Keratinocyte (primary cell): ENCODE data around the gene CHD3. TPM values are rescaled to one million over a fixed set of nuclear protein-coding genes. Genes with fewer than 3 reads are reported as not detected.
A peak's percentile ranks its signal among the peaks of the same experiment; 100 is the strongest.

Source experiments
- DNase-seq: peaks from one replicate; pipeline ENCODE4 v3.0.0-alpha.2; 2011; ENCODE audit warnings: low read depth, missing footprints, low spot score
- FAIRE-seq: peaks from 2 replicates; lab custom pipeline; 2011; peaks lifted over from hg19 to GRCh38; lab: Jason Lieb, UNC
- H2AFZ ChIP-seq: 2 replicates; pipeline ENCODE4 v1.6.0; 2012; ENCODE audit warnings: low read length, control low read depth, inconsistent platforms; ENCODE audit not compliant: control insufficient read depth
- H3K27ac ChIP-seq: 2 replicates; pipeline ENCODE4 v1.5.1; 2011; ENCODE audit warnings: low read length; ENCODE audit not compliant: control insufficient read depth, insufficient read depth
- H3K27me3 ChIP-seq: 3 replicates; pipeline ENCODE4 v1.6.0; 2011; ENCODE audit warnings: low read length; ENCODE audit not compliant: control insufficient read depth, insufficient read depth; ENCODE audit errors: extremely low read depth
- H3K36me3 ChIP-seq, 2 experiments: 2 replicates in 1 of 2; 3 replicates in 1 of 2; pipeline ENCODE4 v1.5.1; 2011; ENCODE audit warnings: low read length in 2 of 2, mild to moderate bottlenecking in 1 of 2; ENCODE audit not compliant: control insufficient read depth in 2 of 2, insufficient read depth in 2 of 2; ENCODE audit errors: extremely low read depth in 1 of 2
- H3K4me1 ChIP-seq: 3 replicates; pipeline ENCODE4 v1.5.1; 2011; ENCODE audit warnings: low read length; ENCODE audit not compliant: control insufficient read depth, insufficient read depth; ENCODE audit errors: extremely low read depth
- H3K4me2 ChIP-seq: 3 replicates; pipeline ENCODE4 v1.6.0; 2011; ENCODE audit warnings: low read depth, low read length; ENCODE audit not compliant: control insufficient read depth, insufficient read depth; ENCODE audit errors: extremely low read depth
- H3K4me3 ChIP-seq, 3 experiments: fragments of 200-600 bp in 1 of 3; sonication (generic) in 1 of 3; 2 replicates in 2 of 3; 3 replicates in 1 of 3; pipeline ENCODE4 v1.5.1; 2011 to 2016; ENCODE audit warnings: low read length in 3 of 3, mild to moderate bottlenecking in 3 of 3, control low read depth in 2 of 3, inconsistent platforms in 1 of 3, low read depth in 1 of 3, mixed read lengths in 1 of 3, mixed run types in 1 of 3, moderate library complexity in 1 of 3; ENCODE audit not compliant: control insufficient read depth in 2 of 3, insufficient read depth in 2 of 3; ENCODE audit errors: extremely low read depth in 1 of 3
- H3K79me2 ChIP-seq: 2 replicates; pipeline ENCODE4 v1.6.0; 2012; ENCODE audit warnings: low read length; ENCODE audit not compliant: control insufficient read depth, insufficient read depth
- H3K9ac ChIP-seq: 3 replicates; pipeline ENCODE4 v1.6.0; 2011; ENCODE audit warnings: low read length; ENCODE audit not compliant: control insufficient read depth, insufficient read depth; ENCODE audit errors: extremely low read depth
- H3K9me1 ChIP-seq: 3 replicates; pipeline ENCODE4 v1.6.0; 2011; ENCODE audit warnings: low read length; ENCODE audit not compliant: control insufficient read depth, insufficient read depth; ENCODE audit errors: extremely low read depth
- H3K9me3 ChIP-seq: 2 replicates; pipeline ENCODE4 v1.5.1; 2012; ENCODE audit warnings: low read depth, low read length; ENCODE audit not compliant: control insufficient read depth
- H4K20me1 ChIP-seq: 3 replicates; pipeline ENCODE4 v1.6.0; 2011; ENCODE audit warnings: low read length; ENCODE audit not compliant: control insufficient read depth, insufficient read depth; ENCODE audit errors: extremely low read depth
- EZH2 ChIP-seq: IDR thresholded peaks from one replicate; pipeline ENCODE4 v1.6.1; 2012; ENCODE audit warnings: inconsistent platforms, mild to moderate bottlenecking, low read length, moderate library complexity
- dilution Hi-C: fragments of 300-500 bp; cut with MboI; formaldehyde crosslinking; loops from one replicate; pipeline ENCODE4 v1.7.0; 2020; ENCODE audit warnings: low sequenced_read_pairs; ENCODE audit not compliant: extremely low pct_ligation_motif_present
- polyA plus RNA-seq, 5 experiments: library from polyadenylated mRNA; depleted of rRNA in 3 of 5; stranded (reverse) in 3 of 5; stranded (forward) in 1 of 5; unstranded in 1 of 5; fragments of >200 nt; gene quantifications; 1 replicate in 1 of 5; 2 replicates in 3 of 5; 3 replicates in 1 of 5; pipeline versions ENCODE4 v1.2.1 to v1.2.3, GENCODE V29; 2011 to 2012; ENCODE audit warnings: missing spikeins in 2 of 5, low read depth in 1 of 5, low replicate concordance in 1 of 5
- TF ChIP-seq, protein P1 (sequence below), 3 experiments: IDR thresholded peaks in 1 of 3; conservative IDR thresholded peaks in 1 of 3; optimal IDR thresholded peaks in 1 of 3; 2 replicates in 2 of 3; 3 replicates in 1 of 3; pipeline versions ENCODE3 to v1.5.1; 2011; ENCODE audit warnings: low read length in 3 of 3, mild to moderate bottlenecking in 3 of 3, moderate library complexity in 2 of 3, control low read depth in 1 of 3, inconsistent platforms in 1 of 3; ENCODE audit not compliant: insufficient read depth in 2 of 3; ENCODE audit errors: extremely low read depth in 1 of 3

The CHD3 gene
- polyA plus RNA-seq, 1 donor (not counting 4 experiments of a cell fraction or from before 2014, with no cell fraction given) = 30.1 TPM

DNA sequence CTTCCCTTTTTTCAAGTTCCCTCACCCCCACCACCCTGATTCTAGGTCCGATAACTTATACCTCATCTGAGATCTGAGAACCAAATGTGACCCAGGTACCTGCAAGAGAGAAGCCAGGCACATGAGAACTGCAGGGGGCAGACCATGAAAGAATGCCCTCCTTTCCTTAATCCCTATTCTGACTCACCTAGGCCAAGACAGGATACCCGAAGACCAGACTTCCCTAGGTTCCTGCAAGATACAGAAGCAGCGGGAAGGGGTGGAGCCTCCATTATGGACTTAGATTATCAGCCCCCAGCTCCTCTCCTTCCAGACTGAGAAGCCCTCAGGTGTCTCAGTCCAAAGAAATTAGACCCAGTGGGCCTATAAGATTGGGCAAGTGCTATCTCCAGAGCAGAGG, 39.0 kb downstream of the CHD3 start:
- no peak overlapping the region for H3K27ac ChIP-seq
- no peaks in the 10 kb centered on the region for H3K9me3 ChIP-seq
- H3K9me1 ChIP-seq = no peaks in the 10 kb centered on the region
- dilution Hi-C loops = no loop called here
- no peak for TF ChIP-seq EZH2
- TF ChIP-seq, protein P1, sequence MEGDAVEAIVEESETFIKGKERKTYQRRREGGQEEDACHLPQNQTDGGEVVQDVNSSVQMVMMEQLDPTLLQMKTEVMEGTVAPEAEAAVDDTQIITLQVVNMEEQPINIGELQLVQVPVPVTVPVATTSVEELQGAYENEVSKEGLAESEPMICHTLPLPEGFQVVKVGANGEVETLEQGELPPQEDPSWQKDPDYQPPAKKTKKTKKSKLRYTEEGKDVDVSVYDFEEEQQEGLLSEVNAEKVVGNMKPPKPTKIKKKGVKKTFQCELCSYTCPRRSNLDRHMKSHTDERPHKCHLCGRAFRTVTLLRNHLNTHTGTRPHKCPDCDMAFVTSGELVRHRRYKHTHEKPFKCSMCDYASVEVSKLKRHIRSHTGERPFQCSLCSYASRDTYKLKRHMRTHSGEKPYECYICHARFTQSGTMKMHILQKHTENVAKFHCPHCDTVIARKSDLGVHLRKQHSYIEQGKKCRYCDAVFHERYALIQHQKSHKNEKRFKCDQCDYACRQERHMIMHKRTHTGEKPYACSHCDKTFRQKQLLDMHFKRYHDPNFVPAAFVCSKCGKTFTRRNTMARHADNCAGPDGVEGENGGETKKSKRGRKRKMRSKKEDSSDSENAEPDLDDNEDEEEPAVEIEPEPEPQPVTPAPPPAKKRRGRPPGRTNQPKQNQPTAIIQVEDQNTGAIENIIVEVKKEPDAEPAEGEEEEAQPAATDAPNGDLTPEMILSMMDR (optimal IDR thresholded peaks at IDR 0.05 in 1 of 3, IDR thresholded peaks at IDR 0.05 in 1 of 3, conservative IDR thresholded peaks at IDR 0.05 in 1 of 3; ENCODE audit: extremely low read depth in 1 of 3, insufficient read depth in 2 of 3, low read length in 3 of 3) = no peak
- H2AFZ ChIP-seq = no peak overlapping the region
- peaks cover 4 to 6% of the 10 kb centered on the region in 2 experiments for H3K36me3 ChIP-seq
- DNase-seq (no peak), FAIRE-seq (no peak)
- no peak overlapping the region for H3K9ac ChIP-seq
- no peaks in the 10 kb centered on the region for H4K20me1 ChIP-seq
- H3K79me2 ChIP-seq = peaks cover 19% of the 10 kb centered on the region
- H3K27me3 ChIP-seq = no peaks in the 10 kb centered on the region
- peaks cover 10% of the 10 kb centered on the region for H3K4me1 ChIP-seq
- no peak overlapping the region for H3K4me2 ChIP-seq
- no peak overlapping the region for H3K4me3 ChIP-seq

- H3K4me2 ChIP-seq = peak within 1 kb of the TSS; percentile 88
- peaks cover 4 to 9% of the 10 kb centered on the region in 2 experiments for H3K36me3 ChIP-seq
- peaks cover 32% of the 10 kb centered on the region for H3K79me2 ChIP-seq
- dilution Hi-C loops = no loop called here
- H3K9me1 ChIP-seq = peaks cover 4% of the 10 kb centered on the region
- no peak within 1 kb of the TSS for H3K27ac ChIP-seq
- H3K9me3 ChIP-seq = no peaks in the 10 kb centered on the region
- H4K20me1 ChIP-seq = no peaks in the 10 kb centered on the region
- H3K27me3 ChIP-seq = no peaks in the 10 kb centered on the region
- H3K4me1 ChIP-seq = peaks cover 18% of the 10 kb centered on the region
- TF ChIP-seq, protein P1 (optimal IDR thresholded peaks at IDR 0.05 in 1 of 3, IDR thresholded peaks at IDR 0.05 in 1 of 3, conservative IDR thresholded peaks at IDR 0.05 in 1 of 3; ENCODE audit: extremely low read depth in 1 of 3, insufficient read depth in 2 of 3, low read length in 3 of 3) = no peak
- no peak for TF ChIP-seq EZH2
- DNase-seq (no peak), FAIRE-seq (no peak)
- H3K9ac ChIP-seq = peak within 1 kb of the TSS; percentile 33
- H2AFZ ChIP-seq = no peak within 1 kb of the TSS
- H3K4me3 ChIP-seq = peak within 1 kb of the TSS in 1 of 3 experiments; percentile 34
Measured at GRCh38 chr17:7929158-7930023, 40.8 kb downstream of the CHD3 start, which contains the start of gene KCNAB3. KCNAB3 (minus strand) TSS chr17:7929856; CDS start chr17:7929435, 421 bp downstream.
